Measurements from ENCODE around the gene ALDH5A1.

DNA sequence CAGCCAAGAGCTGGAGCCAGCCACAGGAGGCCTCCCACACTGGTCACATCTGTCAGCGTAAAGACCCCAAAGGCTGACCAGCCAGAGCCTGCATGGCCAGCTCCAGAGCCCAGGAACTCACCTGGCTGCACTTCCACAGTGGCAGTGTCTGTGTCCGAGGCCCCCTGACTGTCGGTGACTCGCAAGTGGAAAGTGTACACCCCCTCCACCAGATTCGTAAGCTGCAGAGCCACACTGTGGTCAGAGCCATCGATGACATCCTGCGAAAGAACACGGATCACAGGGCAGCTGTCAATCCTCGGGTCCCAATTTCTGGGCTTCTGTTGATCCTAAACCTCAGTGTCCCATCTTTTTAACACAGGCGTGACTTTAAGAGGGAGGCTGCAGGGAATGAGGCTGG lies 69.3 kb downstream of the ALDH5A1 start:
- TF ChIP-seq, protein P1, sequence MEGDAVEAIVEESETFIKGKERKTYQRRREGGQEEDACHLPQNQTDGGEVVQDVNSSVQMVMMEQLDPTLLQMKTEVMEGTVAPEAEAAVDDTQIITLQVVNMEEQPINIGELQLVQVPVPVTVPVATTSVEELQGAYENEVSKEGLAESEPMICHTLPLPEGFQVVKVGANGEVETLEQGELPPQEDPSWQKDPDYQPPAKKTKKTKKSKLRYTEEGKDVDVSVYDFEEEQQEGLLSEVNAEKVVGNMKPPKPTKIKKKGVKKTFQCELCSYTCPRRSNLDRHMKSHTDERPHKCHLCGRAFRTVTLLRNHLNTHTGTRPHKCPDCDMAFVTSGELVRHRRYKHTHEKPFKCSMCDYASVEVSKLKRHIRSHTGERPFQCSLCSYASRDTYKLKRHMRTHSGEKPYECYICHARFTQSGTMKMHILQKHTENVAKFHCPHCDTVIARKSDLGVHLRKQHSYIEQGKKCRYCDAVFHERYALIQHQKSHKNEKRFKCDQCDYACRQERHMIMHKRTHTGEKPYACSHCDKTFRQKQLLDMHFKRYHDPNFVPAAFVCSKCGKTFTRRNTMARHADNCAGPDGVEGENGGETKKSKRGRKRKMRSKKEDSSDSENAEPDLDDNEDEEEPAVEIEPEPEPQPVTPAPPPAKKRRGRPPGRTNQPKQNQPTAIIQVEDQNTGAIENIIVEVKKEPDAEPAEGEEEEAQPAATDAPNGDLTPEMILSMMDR (IDR thresholded peaks at IDR 0.05): no peak
- TF ChIP-seq POLR2AphosphoS5 (IDR thresholded peaks at IDR 0.05; ENCODE audit: insufficient read depth in 1 of 2, low read depth in 1 of 2) (no peak), POLR2A (IDR thresholded peaks at IDR 0.05) (no peak)
